HEK293 (cell line): ENCODE measurements around the gene SCUBE1.

Experiments
- CTCF ChIA-PET: fragments of 350-600 bp; formaldehyde crosslinking; extraction: SDS; loops from one replicate; lab custom pipeline; 2021; ENCODE audit warnings: antibody characterized with exemption; lab: Yijun Ruan, JAX
- POLR2A ChIA-PET: fragments of 300-600 bp; formaldehyde crosslinking; extraction: SDS; loops from one replicate; lab custom pipeline; 2020; ENCODE audit warnings: antibody characterized with exemption, inconsistent platforms; lab: Yijun Ruan, JAX
- H3K27ac ChIP-seq: fragments of 200-500 bp; sonication (Bioruptor generic); 2 replicates; pipeline ENCODE4 v1.5.1; 2014; ENCODE audit warnings: low read depth, low read length, control low read depth, inconsistent platforms; ENCODE audit errors: extremely low read depth
- H3K36me3 ChIP-seq, 2 experiments: fragments of 200-500 bp in 1 of 2; sonication (Bioruptor generic) in 1 of 2; 1 replicate in 1 of 2; 2 replicates in 1 of 2; pipeline ENCODE4 v1.5.1; 2014 to 2017; ENCODE audit warnings: inconsistent platforms in 2 of 2, low read length in 2 of 2; ENCODE audit not compliant: control insufficient read depth in 2 of 2, insufficient read depth in 1 of 2
- H3K4me1 ChIP-seq: fragments of 200-500 bp; sonication (Bioruptor generic); 2 replicates; pipeline ENCODE4 v1.5.1; 2014; ENCODE audit warnings: mild to moderate bottlenecking, low read length, inconsistent platforms; ENCODE audit not compliant: control insufficient read depth, insufficient read depth
- H3K4me3 ChIP-seq: 2 replicates; pipeline ENCODE4 v1.5.1; 2011; ENCODE audit warnings: low read depth, mild to moderate bottlenecking, control low read depth, low read length, moderate library complexity
- H3K9me3 ChIP-seq: fragments of 200-500 bp; sonication (Bioruptor generic); 2 replicates; pipeline ENCODE4 v1.5.1; 2014; ENCODE audit warnings: low read depth, low read length, inconsistent platforms; ENCODE audit not compliant: control insufficient read depth, insufficient read depth
- GLIS1 ChIP-seq: fragments of 450-650 bp; formaldehyde crosslinking; IDR thresholded peaks from 2 replicates; pipeline ENCODE4 v1.5.1; 2016; ENCODE audit warnings: missing biosample characterization, missing genetic modification characterization
- PRDM6 ChIP-seq: fragments of 450-650 bp; formaldehyde crosslinking; IDR thresholded peaks from 2 replicates; pipeline ENCODE4 v1.5.1; 2017; ENCODE audit warnings: missing biosample characterization, missing genetic modification characterization
- SP2 ChIP-seq: fragments of 450-650 bp; formaldehyde crosslinking; IDR thresholded peaks from 2 replicates; pipeline ENCODE4 v1.5.1; 2016; ENCODE audit warnings: missing biosample characterization, missing genetic modification characterization
- ZBTB49 ChIP-seq: fragments of 450-650 bp; formaldehyde crosslinking; IDR thresholded peaks from 2 replicates; pipeline ENCODE4 v1.5.1; 2016; ENCODE audit warnings: missing biosample characterization, missing genetic modification characterization, low read depth
- ZEB2 ChIP-seq: fragments of 450-650 bp; formaldehyde crosslinking; IDR thresholded peaks from 2 replicates; pipeline ENCODE4 v1.5.1; 2016; ENCODE audit warnings: missing biosample characterization, missing genetic modification characterization
- ZFP37 ChIP-seq: fragments of 450-650 bp; formaldehyde crosslinking; IDR thresholded peaks from 2 replicates; pipeline ENCODE4 v1.5.1; 2016; ENCODE audit warnings: missing biosample characterization, missing genetic modification characterization
- ZFP69B ChIP-seq: fragments of 450-650 bp; formaldehyde crosslinking; IDR thresholded peaks from 2 replicates; pipeline ENCODE4 v1.5.1; 2016; ENCODE audit warnings: missing biosample characterization, missing genetic modification characterization
- ZNF169 ChIP-seq: fragments of 450-650 bp; formaldehyde crosslinking; IDR thresholded peaks from 2 replicates; pipeline ENCODE4 v1.5.1; 2016; ENCODE audit warnings: missing biosample characterization, missing genetic modification characterization
- ZNF175 ChIP-seq: fragments of 450-650 bp; formaldehyde crosslinking; IDR thresholded peaks from 2 replicates; pipeline ENCODE4 v1.5.1; 2016; ENCODE audit warnings: missing biosample characterization, missing genetic modification characterization
- ZNF248 ChIP-seq: fragments of 450-650 bp; formaldehyde crosslinking; IDR thresholded peaks from 2 replicates; pipeline ENCODE4 v1.5.1; 2017; ENCODE audit warnings: missing biosample characterization, missing genetic modification characterization
- ZNF416 ChIP-seq: fragments of 450-650 bp; formaldehyde crosslinking; IDR thresholded peaks from 2 replicates; pipeline ENCODE4 v1.5.1; 2016; ENCODE audit warnings: missing biosample characterization, missing genetic modification characterization
- ZNF560 ChIP-seq: fragments of 450-650 bp; formaldehyde crosslinking; IDR thresholded peaks from 2 replicates; pipeline ENCODE4 v1.5.1; 2017; ENCODE audit warnings: missing biosample characterization, missing genetic modification characterization, borderline replicate concordance
- ZNF664 ChIP-seq: fragments of 450-650 bp; formaldehyde crosslinking; IDR thresholded peaks from 2 replicates; pipeline ENCODE4 v1.5.1; 2016; ENCODE audit warnings: missing biosample characterization, missing genetic modification characterization
- ZNF670 ChIP-seq: fragments of 450-650 bp; formaldehyde crosslinking; IDR thresholded peaks from 2 replicates; pipeline ENCODE4 v1.5.1; 2016; ENCODE audit warnings: missing biosample characterization, missing genetic modification characterization, low read depth
- ZNF707 ChIP-seq: fragments of 450-650 bp; formaldehyde crosslinking; IDR thresholded peaks from 2 replicates; pipeline ENCODE4 v1.5.1; 2016; ENCODE audit warnings: missing biosample characterization, missing genetic modification characterization
- ZNF776 ChIP-seq: fragments of 450-650 bp; formaldehyde crosslinking; IDR thresholded peaks from 2 replicates; pipeline ENCODE4 v1.5.0; 2017; ENCODE audit warnings: missing biosample characterization, missing genetic modification characterization, borderline replicate concordance
- ZNF843 ChIP-seq: fragments of 450-650 bp; formaldehyde crosslinking; IDR thresholded peaks from 2 replicates; pipeline ENCODE4 v1.5.1; 2016; ENCODE audit warnings: missing biosample characterization, missing genetic modification characterization
- TF ChIP-seq, protein P1 (sequence below): fragments of 450-650 bp; formaldehyde crosslinking; IDR thresholded peaks from 2 replicates; pipeline ENCODE4 v1.5.1; 2017; ENCODE audit warnings: missing biosample characterization, missing genetic modification characterization
- TF ChIP-seq, protein P2 (sequence below): fragments of 450-650 bp; formaldehyde crosslinking; IDR thresholded peaks from 2 replicates; pipeline ENCODE4 v1.5.1; 2016; ENCODE audit warnings: missing biosample characterization, missing genetic modification characterization
- TF ChIP-seq, protein P3 (sequence below): fragments of 450-650 bp; IDR thresholded peaks from 2 replicates; pipeline ENCODE4 v1.5.1; 2018; ENCODE audit warnings: missing biosample characterization, mild to moderate bottlenecking, missing genetic modification characterization

The SCUBE1 gene

GRCh38 chr22:43154887-43155536 is 188.2 kb downstream of the SCUBE1 start:
- H3K36me3 ChIP-seq = no peaks in the 10 kb centered on the region
- POLR2A ChIA-PET = no interaction called here
- H3K9me3 ChIP-seq = no peaks in the 10 kb centered on the region
- peaks cover 10% of the 10 kb centered on the region for H3K4me1 ChIP-seq
- CTCF ChIA-PET = no interaction called here
- H3K4me3 ChIP-seq = no peak overlapping the region
- TF ChIP-seq ZNF664 (tag by site-specific recombination) (no peak), ZNF843 (tag by site-specific recombination) (no peak), ZNF416 (tag by site-specific recombination) (no peak), ZBTB49 (tag by site-specific recombination) (no peak), ZFP37 (tag by site-specific recombination) (no peak), ZNF776 (tag by site-specific recombination) (no peak), ZNF707 (tag by site-specific recombination) (no peak), ZNF248 (tag by site-specific recombination) (no peak), GLIS1 (tag by site-specific recombination) (no peak), ZNF560 (tag by site-specific recombination) (no peak), ZEB2 (tag by site-specific recombination) (no peak), PRDM6 (tag by site-specific recombination) (no peak), ZNF169 (tag by site-specific recombination) (no peak), ZFP69B (tag by site-specific recombination) (no peak), SP2 (tag by site-specific recombination) (no peak), ZNF175 (tag by site-specific recombination) (no peak), ZNF670 (tag by site-specific recombination) (no peak)
- TF ChIP-seq, protein P1, sequence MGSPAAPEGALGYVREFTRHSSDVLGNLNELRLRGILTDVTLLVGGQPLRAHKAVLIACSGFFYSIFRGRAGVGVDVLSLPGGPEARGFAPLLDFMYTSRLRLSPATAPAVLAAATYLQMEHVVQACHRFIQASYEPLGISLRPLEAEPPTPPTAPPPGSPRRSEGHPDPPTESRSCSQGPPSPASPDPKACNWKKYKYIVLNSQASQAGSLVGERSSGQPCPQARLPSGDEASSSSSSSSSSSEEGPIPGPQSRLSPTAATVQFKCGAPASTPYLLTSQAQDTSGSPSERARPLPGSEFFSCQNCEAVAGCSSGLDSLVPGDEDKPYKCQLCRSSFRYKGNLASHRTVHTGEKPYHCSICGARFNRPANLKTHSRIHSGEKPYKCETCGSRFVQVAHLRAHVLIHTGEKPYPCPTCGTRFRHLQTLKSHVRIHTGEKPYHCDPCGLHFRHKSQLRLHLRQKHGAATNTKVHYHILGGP (tag by site-specific recombination) = no peak
- TF ChIP-seq, protein P2, sequence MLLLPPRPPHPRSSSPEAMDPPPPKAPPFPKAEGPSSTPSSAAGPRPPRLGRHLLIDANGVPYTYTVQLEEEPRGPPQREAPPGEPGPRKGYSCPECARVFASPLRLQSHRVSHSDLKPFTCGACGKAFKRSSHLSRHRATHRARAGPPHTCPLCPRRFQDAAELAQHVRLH = no peak
- TF ChIP-seq, protein P3, sequence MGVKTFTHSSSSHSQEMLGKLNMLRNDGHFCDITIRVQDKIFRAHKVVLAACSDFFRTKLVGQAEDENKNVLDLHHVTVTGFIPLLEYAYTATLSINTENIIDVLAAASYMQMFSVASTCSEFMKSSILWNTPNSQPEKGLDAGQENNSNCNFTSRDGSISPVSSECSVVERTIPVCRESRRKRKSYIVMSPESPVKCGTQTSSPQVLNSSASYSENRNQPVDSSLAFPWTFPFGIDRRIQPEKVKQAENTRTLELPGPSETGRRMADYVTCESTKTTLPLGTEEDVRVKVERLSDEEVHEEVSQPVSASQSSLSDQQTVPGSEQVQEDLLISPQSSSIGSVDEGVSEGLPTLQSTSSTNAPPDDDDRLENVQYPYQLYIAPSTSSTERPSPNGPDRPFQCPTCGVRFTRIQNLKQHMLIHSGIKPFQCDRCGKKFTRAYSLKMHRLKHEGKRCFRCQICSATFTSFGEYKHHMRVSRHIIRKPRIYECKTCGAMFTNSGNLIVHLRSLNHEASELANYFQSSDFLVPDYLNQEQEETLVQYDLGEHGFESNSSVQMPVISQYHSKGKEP = no peak
- H3K27ac ChIP-seq = no peak overlapping the region
